DMS53 treated with DMSO at 0.1 percent for 48 hours (cell line): ENCODE results near the gene ATP9B.
A peak's percentile ranks its signal among the peaks of the same experiment; 100 is the strongest.

Experiments
- DNase-seq: peaks from one replicate; lab custom pipeline; 2025; ENCODE audit not compliant: unreplicated experiment; lab: John Stamatoyannopoulos, UW

Gene ATP9B

DNA sequence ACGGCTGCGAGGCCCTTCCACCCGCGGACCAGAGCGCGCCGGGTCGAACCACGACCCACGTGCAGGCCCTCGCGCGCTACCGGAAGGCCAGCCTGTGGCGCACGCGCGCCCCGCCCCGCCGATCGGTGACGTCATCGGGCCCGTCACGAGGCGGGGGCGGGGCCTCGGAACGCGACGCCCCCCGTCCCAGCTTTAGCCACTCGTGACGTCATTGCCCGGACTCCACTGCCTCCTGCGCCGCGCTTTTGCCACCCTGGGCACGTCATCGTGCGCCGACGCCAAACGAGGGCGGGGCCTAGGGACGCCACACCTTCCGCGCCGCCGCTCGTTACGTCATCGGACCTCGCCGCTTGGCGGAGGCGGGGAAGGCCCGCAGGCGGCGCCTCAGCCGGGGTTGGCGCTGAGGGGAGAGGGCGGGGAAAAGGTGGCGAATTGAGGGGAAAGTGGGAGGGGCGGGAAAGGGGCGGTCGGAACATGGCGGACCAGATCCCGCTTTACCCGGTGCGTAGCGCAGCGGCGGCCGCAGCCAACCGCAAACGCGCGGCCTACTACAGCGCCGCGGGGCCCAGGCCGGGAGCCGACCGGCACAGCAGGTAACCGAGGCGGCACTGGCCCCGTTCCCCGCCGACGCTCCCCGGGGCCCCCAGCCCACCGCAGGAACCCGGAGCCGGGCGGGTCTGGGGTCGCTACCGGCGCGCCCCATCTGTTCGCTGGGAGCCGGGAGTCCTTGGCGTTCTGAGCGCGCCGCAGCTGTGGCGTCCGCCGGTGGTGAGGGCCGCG is at the start of gene ATP9B:
Gene ATP9B, plus strand, starts transcription at position 458 of the 780 bp plus-strand sequence. Its CDS starts 17 bp downstream, at position 475.
- DNase-seq = peak; percentile 93

DNA sequence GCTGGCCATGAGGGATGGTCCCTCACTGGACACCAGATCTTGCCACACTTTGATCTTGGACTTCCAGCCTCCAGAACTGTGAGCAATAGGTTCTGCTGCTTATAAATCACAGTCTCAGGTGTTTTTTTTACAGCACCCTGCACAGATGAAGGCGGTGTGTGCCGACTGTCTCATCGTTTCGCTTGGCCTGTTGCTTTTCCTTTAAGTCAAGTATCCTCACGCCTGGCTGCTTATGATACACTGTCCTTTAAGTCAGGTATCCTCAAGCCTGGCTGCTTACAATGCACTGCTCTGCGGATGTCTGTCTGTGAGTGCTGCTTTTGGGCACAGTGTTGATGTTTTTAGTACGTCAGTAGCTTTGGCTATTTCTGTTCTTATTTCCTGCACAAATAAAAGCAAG is 49.3 kb upstream of the ATP9B start:
- no peak for DNase-seq

GRCh38 chr18:79022603-79023002 is 46.6 kb upstream of the ATP9B start:
- DNase-seq = no peak

DNA sequence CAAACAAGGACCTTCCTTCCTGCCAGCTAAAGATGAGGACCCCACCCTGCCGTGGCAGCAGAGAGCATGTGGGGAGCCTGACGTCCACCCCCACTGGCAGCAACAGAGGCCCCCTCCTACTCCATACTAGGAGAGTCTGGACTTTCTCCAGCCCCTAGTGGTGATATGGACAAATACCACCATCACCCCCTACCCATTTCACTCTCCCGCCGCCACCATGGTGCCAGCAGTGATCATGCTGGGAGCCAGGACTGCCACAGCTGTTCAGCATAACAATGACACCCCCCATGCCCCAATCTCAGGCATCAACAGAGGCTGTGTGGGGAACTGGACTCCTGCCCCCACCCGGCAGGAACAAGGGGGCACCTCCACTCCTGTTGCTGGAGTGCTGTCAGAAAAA is 42.7 kb upstream of the ATP9B start:
- no peak for DNase-seq

- no peak for DNase-seq
Measured at GRCh38 chr18:79030680-79031079, 38.5 kb upstream of the ATP9B start.

DNA sequence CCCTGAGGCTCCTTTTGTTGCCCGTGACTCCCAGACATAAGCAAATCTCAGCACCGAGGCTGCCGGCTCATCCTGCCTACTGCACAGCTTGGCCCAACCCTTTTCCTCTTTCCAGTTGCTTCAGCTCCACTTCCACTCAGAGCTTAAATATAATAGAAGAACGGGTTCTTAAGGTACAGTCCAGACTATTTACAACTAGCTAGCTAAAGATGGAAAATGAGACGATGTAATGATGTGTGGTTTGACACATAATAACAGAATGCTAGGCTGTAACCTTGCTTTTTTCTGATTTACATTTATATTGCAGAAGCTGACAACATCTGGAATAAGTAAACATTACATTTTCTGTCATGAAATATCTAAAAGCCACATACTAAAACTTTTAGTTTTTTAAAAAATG is 26.9 kb upstream of the ATP9B start:
- no peak for DNase-seq

- DNase-seq = no peak
Measured at GRCh38 chr18:79043288-79043687, 25.9 kb upstream of the ATP9B start.

DNA sequence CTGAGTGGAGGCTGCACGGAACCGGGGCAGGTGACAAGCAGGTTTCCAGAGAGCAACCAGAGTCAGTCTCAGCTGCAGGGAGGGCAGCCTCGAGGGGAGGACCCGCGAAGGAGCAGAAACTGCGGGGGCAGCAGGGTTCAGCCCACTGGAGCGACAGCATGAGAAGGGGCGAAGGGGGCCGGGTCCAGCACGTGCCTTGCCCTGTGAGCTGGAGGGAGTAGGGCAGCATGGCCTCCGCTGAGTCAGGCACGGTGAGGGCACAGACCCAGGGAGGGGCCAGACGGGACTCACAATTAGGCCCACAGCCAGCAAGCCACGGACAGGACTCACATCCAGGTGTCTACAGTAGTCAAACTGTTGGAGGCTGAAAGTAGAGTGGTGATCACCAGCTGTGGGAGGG is 22.7 kb upstream of the ATP9B start:
- no peak for DNase-seq

DNA sequence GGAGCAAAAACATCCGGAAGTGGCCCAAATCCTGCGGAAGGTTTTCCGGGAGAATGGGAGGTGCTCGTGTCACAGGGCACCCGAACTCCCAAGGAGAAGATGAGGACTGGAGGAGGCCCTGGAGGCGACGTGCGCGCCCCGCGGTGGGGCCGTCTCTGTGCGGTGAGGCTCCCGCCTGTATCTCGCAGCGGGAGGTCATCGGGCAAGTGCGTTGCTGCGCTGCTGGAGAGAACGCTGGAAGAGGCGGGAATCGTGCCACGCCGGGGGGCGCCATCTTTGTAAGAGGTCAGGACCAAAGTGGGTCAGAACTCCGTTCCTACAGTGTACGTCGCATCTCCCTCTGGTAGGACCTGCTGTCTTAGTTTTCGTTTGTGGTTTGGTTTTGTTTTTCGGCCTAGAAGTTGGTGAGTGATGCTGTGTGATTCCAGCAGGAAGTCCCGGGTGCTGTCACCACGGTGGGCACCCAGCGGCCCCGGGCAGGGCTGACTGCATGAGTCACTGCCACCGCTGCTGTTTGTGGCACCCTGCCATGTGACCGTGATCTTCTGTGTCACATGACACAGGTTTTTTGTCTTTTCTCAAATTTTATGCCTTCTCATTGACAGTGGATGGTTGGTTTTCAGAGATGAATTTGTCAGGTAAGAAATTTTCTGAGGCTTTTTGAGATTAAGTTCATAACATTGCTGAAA is 21.5 kb upstream of the ATP9B start:
- DNase-seq = no peak

DNA sequence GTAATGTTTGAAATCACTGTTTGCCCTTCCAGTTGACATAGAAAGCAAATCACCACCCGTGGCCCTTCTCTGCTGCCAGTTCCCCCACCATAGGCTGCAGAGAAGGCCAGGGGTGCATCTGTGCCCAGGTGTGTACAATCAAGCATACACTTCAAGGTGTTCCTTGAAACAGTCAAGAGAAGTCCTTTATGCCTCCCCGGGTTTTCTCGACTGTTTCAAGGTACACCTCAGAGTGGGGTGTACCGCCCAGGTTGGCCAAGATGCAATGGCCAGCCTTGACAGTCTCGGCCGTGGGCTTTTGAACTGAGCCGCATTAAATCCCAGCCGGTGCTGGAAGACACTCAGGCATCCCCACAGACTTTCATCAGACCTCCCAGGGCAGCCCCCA is 21.0 kb upstream of the ATP9B start:
- DNase-seq = no peak

DNA sequence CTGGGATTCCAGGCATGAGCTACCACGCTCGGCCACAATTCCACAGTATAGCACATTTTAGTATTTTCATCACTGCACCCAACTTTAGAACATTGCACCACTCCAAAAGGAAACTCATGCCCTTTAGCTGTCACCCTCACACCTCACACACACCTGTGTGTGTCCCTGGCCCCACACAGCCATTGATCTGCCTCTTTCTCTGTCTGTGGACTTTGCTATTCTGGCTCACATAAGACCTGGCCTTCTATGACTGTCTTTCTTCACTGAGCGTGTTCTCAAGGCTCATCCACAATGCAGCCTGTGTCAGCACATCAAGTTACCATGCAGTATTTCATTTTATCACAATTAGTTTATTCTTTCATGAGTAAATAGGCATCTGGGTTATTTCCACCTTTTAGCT is 19.7 kb upstream of the ATP9B start:
- DNase-seq = no peak

GRCh38 chr18:79050005-79050404 is 19.2 kb upstream of the ATP9B start:
- DNase-seq = no peak

GRCh38 chr18:79056827-79057367 is 12.3 kb upstream of the ATP9B start:
- no peak for DNase-seq

GRCh38 chr18:79058007-79058406 is 11.2 kb upstream of the ATP9B start:
- no peak for DNase-seq

DNA sequence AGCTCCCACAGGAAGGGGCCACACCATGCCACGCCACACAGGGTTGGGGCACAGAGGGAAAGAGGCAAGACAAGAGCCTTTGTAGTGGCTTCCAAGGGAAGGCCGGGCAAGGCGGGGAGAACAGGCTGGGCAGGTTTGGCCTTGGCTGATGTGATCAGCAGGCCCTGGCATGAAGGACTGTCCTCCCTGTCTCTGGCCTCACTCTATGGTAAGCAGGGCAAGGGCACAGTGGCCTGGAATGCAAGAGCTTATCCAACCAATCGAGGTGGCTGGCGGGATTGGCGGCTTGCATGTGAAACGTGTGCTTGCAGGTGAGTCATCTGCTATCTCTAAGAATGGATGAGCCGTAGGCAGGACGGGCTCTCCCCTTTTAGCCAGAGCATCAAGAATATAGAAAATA is 6.4 kb upstream of the ATP9B start:
- peak; percentile 26 for DNase-seq

DNA sequence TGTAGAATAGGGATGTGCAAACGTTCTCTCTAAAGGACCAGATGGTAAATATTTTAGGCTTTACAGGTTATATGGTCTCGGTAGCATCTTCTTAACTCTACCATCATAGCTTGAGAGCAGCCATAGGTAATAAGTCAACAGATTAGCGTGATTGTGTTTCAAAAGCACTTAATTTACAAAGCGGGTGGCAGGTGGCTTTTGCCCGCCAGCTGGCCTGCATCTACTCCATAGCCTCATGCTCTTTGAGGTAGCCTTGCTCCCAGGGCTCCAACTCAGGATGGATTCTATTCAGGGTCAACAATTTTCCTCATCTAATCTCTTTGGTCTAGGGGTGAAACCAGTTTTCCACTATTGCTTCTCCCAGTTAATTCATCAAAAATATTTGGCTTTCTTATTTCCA is 5.0 kb upstream of the ATP9B start:
- peak; percentile 60 for DNase-seq

DNA sequence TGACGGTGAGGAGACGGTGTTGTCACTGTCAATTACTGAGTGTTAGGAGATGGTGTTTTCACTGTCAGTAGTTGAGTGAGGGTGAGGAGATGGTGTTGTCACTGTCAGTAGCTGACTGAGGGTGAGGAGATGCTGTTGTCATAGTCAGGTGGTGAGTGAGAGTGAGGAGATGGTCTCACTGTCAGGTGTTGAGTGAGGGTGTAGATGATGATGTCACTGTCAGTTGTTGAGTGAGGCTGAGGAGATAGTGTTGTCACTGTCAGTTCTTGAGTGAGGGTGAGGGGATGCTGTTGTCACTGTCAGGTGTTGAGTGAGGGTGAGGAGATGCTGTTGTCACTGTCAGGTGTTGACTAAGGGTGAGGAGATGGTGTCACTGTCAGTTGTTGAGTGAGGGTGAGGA is 3.4 kb upstream of the ATP9B start:
- DNase-seq = no peak

- no peak for DNase-seq
Measured at GRCh38 chr18:79067611-79068010, 1.6 kb upstream of the ATP9B start.

- DNase-seq = no peak
Measured at GRCh38 chr18:79068341-79068936, 755 bp upstream of the ATP9B start.

DNA sequence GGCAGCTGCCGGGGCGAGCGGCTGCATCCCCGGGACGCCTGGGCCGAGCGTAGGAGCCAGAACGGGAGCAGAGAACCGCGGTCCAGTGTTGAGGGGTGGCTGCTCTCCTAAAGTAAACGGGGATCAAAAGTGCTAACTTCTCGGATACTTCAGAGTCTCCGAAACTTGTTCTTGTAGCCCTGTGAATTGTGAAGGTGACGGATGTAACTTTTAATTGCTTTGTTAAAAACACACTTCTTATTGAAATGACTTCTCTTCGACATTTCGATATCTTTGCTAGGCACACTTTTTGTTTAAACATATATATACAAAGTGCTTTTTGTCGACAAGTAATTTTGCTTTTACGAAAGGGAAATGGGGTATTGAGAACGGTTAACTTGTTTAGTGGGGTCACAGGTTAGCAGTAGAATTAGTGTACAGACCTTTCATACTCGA is 540 bp downstream of the ATP9B start:
- DNase-seq = peak; percentile 63

DNA sequence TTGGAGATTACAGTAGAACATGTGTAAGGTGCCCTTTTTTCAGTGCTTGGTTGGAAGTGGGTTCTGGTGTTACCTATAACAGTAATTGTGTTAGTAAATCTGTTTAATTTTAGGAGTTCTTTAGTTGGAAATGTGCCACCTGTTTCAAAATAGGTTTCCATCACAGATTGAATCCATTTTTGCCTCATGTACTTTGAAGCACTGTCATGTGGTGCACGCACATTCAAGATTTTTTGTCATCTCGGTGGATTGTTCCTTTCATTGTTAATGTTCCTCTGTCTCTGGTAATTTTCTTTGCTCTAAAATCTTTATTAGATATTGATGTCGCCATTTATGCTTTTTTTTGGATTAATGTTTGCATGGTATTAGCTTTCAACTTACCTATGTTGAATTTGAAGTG is 1.3 kb downstream of the ATP9B start:
- no peak for DNase-seq

DNA sequence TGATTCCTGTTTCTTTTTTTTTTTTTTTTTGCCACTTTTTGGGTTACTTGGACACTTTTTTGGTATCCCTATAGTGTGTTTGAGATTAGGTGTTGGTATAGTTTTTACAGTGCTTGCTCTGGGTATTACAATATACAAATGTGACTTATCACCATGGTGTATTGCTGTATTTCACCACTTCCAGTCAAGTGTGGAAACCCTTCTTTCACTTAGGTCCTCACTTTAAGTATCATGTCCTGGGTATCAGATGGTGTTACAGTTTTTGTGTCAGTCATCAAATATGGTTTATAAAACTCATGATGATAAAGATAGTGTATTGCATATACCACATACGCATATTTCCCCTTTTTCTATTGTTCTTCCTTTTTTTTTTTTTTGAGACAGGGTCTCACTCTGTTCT is 1.8 kb downstream of the ATP9B start:
- DNase-seq = no peak
